GM12873 (cell line): Measurements from ENCODE around the gene NMRAL1.

Experiments
- CTCF ChIP-seq: IDR thresholded peaks from 2 replicates; pipeline ENCODE4 v1.5.1; 2012; ENCODE audit warnings: low read depth, mild to moderate bottlenecking, moderate library complexity, low read length, control low read depth; ENCODE audit not compliant: insufficient read depth; ENCODE audit errors: missing control alignments

NMRAL1 gene

GRCh38 chr16:4509420-4509819, 35.0 kb upstream of the NMRAL1 start:
- TF ChIP-seq CTCF: no peak

- TF ChIP-seq CTCF: no peak
Observed at GRCh38 chr16:4508806-4509205, 34.4 kb upstream of the NMRAL1 start.

- no peak for TF ChIP-seq CTCF
Observed at GRCh38 chr16:4507588-4508345, 33.3 kb upstream of the NMRAL1 start.

- peak; percentile 97 for TF ChIP-seq CTCF
Observed at GRCh38 chr16:4506450-4506849, 32.0 kb upstream of the NMRAL1 start.

GRCh38 chr16:4505356-4506147, 31.1 kb upstream of the NMRAL1 start:
- no peak for TF ChIP-seq CTCF

GRCh38 chr16:4501071-4501478, 26.6 kb upstream of the NMRAL1 start:
- no peak for TF ChIP-seq CTCF

GRCh38 chr16:4500272-4500671, 25.8 kb upstream of the NMRAL1 start:
- TF ChIP-seq CTCF: no peak
